ENCODE measurements around the gene CYP26A1.

DNA sequence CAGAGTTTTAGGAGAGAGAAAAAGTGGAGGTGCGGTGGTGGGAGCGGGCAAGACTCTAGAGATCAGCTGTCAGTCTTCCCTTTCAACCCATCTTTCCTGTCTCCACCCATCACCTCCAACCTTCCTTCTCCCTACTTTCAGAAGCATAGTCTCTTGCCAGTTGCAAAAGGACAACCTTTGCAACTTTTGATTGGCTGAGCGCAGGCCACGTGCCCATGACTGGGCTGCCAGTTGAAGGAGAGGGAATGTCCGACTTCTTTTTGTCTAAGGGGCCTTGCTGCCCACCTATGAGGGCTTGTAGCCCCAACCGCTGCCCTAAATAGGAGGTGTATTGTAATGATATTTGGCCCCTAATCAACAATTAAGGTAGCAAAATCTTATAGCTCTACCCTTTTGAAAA, 12.6 kb downstream of the CYP26A1 start:
- TF ChIP-seq, protein P1, sequence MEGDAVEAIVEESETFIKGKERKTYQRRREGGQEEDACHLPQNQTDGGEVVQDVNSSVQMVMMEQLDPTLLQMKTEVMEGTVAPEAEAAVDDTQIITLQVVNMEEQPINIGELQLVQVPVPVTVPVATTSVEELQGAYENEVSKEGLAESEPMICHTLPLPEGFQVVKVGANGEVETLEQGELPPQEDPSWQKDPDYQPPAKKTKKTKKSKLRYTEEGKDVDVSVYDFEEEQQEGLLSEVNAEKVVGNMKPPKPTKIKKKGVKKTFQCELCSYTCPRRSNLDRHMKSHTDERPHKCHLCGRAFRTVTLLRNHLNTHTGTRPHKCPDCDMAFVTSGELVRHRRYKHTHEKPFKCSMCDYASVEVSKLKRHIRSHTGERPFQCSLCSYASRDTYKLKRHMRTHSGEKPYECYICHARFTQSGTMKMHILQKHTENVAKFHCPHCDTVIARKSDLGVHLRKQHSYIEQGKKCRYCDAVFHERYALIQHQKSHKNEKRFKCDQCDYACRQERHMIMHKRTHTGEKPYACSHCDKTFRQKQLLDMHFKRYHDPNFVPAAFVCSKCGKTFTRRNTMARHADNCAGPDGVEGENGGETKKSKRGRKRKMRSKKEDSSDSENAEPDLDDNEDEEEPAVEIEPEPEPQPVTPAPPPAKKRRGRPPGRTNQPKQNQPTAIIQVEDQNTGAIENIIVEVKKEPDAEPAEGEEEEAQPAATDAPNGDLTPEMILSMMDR (conservative IDR thresholded peaks at IDR 0.05; ENCODE audit: low read length): no peak
- no peak for TF ChIP-seq EZH2phosphoT487 (IDR thresholded peaks at IDR 0.05; ENCODE audit: borderline replicate concordance)

Measured in Loucy (cell line).